Adrenal gland (tissue), 12 donors: Measurements from ENCODE around the gene SMAD3. TPM values are rescaled to one million over a fixed set of nuclear protein-coding genes. Genes with fewer than 3 reads are reported as not detected.
A peak's percentile ranks its signal among the peaks of the same experiment; 100 is the strongest.

ENCODE experiments used
- DNase-seq, 7 donors: peaks; one replicate each; pipeline ENCODE4 v3.0.0-alpha.2; 2019 to 2020
- H3K27ac ChIP-seq, 5 donors: fragments of 200-600 bp; sonication (generic) in 4 of 5; 1 replicate in 3 of 5; 2 replicates in 2 of 5; pipeline versions ENCODE4 v1.5.1 to v1.8.0; 2016 to 2020; ENCODE audit warnings: mild to moderate bottlenecking in 1 of 5
- H3K27me3 ChIP-seq: fragments of 200-600 bp; 2 replicates; pipeline ENCODE4 v1.8.0; 2021
- H3K36me3 ChIP-seq, 2 donors: fragments of 200-600 bp; replicated peaks in 1 of 2; 1 replicate in 1 of 2; 2 replicates in 1 of 2; pipeline versions ENCODE4 v1.5.1 to v1.8.0; 2018 to 2022
- H3K4me1 ChIP-seq, 2 donors: fragments of 200-600 bp; replicated peaks in 1 of 2; 1 replicate in 1 of 2; 2 replicates in 1 of 2; pipeline versions ENCODE4 v1.5.1 to v1.8.0; 2018 to 2021
- H3K4me3 ChIP-seq, 4 donors: fragments of 200-600 bp; sonication (generic) in 3 of 4; one replicate each; pipeline ENCODE4 v1.5.1; 2016 to 2018
- H3K9me3 ChIP-seq, 3 donors: fragments of 200-600 bp; sonication (generic) in 1 of 3; replicated peaks in 1 of 3; 1 replicate in 2 of 3; 2 replicates in 1 of 3; pipeline versions ENCODE4 v1.5.1 to v1.8.0; 2016 to 2021
- POLR2A ChIP-seq, 2 donors: fragments of 450-650 bp; IDR thresholded peaks; one replicate each; pipeline ENCODE4 v1.6.1; 2017; ENCODE audit warnings: antibody characterized with exemption in 2 of 2, mild to moderate bottlenecking in 2 of 2, moderate library complexity in 1 of 2
- WGBS, 4 donors: extraction: QIAGEN DNeasy Blood & Tissue Kit in 2 of 4; methylation state at CpG; one replicate each; pipeline versions ENCODE4 v1.1.5 to v1.1.7; 2013 to 2017; 5-methylcytosine and 5-hydroxymethylcytosine counted together
- intact Hi-C, 2 donors: fragments of 100-400 bp; cut with DNase I; formaldehyde crosslinking; loops; one replicate each; pipeline versions ENCODE4 v1.14.1 to v1.15.0; 2022 to 2023
- polyA plus RNA-seq, 3 donors: library from polyadenylated mRNA; stranded (reverse); fragments of 200-250 nt in 2 of 3; fragments of 350-450 nt in 1 of 3; fragmentation: Illumina TruSeq in 1 of 3; extraction: RNeasy Lipid Tissue Mini Kit (QIAGEN cat#74804) in 1 of 3; gene quantifications; one replicate each; pipeline ENCODE4 v1.2.3, GENCODE V29; 2013 to 2014
- total RNA-seq, 9 donors: library from RNA; depleted of rRNA in 4 of 9; stranded (reverse); fragments of >200 nt in 4 of 9; fragments of 120-200 nt in 1 of 9; fragmentation: NEBNext Ultra II Directional in 1 of 9; extraction: Animal tissue kit (Norgen Biotek cat#: 25700) in 1 of 9; gene quantifications; one replicate each; pipeline versions ENCODE4 v1.1.0 to v1.2.4, GENCODE V29; 2013 to 2023
- TF ChIP-seq, protein P1 (sequence below), 6 experiments: fragments of 450-650 bp in 4 of 6; fragments of 200-600 bp in 2 of 6; sonication (generic) in 1 of 6; IDR thresholded peaks; 1 replicate in 5 of 6; 2 replicates in 1 of 6; pipeline versions ENCODE4 v1.5.1 to v1.8.0; 2016 to 2021; ENCODE audit warnings: antibody characterized with exemption in 6 of 6, mild to moderate bottlenecking in 2 of 6, moderate library complexity in 1 of 6
- donor health status: healthy with polysubstance abuse.
- donor health status: Bipolar disorder and iron deficiency.
- donor health status: DM: yes; HTN: yes; CAD: no.
- donor health status: DM: no; HTN: no; CAD: no.
- donor health status: DM: no; HTN: no; CAD: no.
- donor health status: DM: yes; HTN: yes; CAD: no.

The SMAD3 gene
- total and polyA plus RNA-seq, 12 donors, result 6.4 to 92.0 (median 8.0) TPM

DNA sequence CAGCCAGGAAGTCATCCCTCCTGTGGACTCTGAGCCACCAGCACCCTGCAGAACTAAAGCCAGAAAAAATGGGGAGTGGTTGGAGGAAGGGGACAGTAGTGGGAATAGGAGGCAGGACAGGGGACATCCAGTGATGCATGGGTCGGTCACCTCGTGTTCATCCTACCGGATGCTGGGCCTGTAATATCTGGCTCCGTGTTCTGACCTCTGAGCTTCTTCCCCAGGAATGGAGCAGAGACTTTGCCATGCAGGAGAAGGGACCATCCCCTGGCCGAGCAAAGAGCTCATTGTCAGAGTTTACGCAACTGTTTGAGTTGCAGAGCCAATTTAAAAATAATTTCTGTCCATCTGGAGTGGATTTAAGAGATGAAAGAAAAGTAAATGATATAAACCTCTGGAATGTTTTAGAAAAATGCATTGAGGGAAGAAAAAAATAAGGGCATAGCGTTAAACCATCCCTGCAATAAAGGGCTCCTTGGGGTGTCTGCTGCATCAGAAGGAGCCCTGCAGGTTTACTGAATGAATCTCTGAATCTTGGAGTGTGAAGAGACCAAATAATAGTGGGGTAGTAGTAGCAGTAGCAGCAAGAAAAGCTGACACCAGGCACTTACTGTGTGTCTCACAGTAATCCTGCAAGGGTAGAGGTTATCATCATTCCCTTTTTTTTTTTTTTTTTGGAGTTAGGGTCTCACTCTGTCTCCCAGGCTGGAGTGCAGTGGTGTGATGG is 118.2 kb downstream of the SMAD3 start:
- WGBS, 4 donors, result 73 to 87% (median 83%) methylated on average over 7 of the region's 7 CpGs
- intact Hi-C loops, result no loop called here
- Histone ChIP-seq H3K27ac (peak overlapping the region in 1 of 5 donors; percentile 17), H3K4me3 (no peak overlapping the region), H3K9me3 (no peaks in the 10 kb centered on the region), H3K4me1 (peaks cover 9 to 17% of the 10 kb centered on the region in 2 donors), H3K27me3 (no peaks in the 10 kb centered on the region), H3K36me3 (no peaks in the 10 kb centered on the region)
- DNase-seq, result peak in 1 of 7 donors; percentile 3
- TF ChIP-seq, protein P1, sequence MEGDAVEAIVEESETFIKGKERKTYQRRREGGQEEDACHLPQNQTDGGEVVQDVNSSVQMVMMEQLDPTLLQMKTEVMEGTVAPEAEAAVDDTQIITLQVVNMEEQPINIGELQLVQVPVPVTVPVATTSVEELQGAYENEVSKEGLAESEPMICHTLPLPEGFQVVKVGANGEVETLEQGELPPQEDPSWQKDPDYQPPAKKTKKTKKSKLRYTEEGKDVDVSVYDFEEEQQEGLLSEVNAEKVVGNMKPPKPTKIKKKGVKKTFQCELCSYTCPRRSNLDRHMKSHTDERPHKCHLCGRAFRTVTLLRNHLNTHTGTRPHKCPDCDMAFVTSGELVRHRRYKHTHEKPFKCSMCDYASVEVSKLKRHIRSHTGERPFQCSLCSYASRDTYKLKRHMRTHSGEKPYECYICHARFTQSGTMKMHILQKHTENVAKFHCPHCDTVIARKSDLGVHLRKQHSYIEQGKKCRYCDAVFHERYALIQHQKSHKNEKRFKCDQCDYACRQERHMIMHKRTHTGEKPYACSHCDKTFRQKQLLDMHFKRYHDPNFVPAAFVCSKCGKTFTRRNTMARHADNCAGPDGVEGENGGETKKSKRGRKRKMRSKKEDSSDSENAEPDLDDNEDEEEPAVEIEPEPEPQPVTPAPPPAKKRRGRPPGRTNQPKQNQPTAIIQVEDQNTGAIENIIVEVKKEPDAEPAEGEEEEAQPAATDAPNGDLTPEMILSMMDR (IDR thresholded peaks at IDR 0.05), result no peak
- TF ChIP-seq POLR2A (IDR thresholded peaks at IDR 0.05), result no peak

DNA sequence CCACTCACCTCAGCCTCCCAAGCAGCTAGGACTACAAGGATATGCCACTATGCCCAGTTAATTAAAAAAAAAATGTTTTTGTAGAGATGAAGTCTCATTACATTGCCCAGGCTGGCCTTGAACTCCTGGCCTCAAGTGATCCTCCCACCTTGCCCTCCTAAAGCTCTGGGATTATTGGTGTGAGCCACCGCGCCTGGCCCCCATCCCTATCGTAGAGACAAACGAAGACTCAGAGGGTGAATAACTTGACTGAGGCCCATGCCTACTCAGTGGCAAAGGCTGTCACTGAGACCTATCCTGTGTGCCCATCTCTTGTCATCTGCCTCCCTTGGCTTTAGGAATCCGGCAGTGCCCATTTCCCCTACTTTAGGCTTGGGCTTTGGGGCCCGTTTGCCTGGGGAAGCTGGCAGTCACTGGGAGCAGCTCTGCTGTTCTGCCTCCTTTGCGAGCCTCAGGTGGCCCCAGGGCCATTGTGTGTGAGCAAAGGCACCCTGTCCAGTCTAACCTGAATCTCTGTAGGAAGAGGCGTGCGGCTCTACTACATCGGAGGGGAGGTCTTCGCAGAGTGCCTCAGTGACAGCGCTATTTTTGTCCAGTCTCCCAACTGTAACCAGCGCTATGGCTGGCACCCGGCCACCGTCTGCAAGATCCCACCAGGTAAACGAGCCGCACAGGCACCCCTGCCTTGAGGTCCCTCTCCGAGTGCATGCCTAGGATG is 119.0 kb downstream of the SMAD3 start:
- Histone ChIP-seq H3K9me3 (no peaks in the 10 kb centered on the region), H3K27me3 (no peaks in the 10 kb centered on the region), H3K4me1 (peaks cover 9 to 17% of the 10 kb centered on the region in 2 donors), H3K36me3 (no peaks in the 10 kb centered on the region), H3K4me3 (no peak overlapping the region), H3K27ac (peak overlapping the region in 1 of 5 donors; percentile 27)
- 89 to 95% (median 92%) methylated on average over 12 to 18 of the region's 18 CpGs for WGBS, 4 donors
- intact Hi-C loops, result no loop called here
- TF ChIP-seq POLR2A (IDR thresholded peaks at IDR 0.05), result no peak
- peak in 1 of 7 donors; percentile 8 for DNase-seq

DNA sequence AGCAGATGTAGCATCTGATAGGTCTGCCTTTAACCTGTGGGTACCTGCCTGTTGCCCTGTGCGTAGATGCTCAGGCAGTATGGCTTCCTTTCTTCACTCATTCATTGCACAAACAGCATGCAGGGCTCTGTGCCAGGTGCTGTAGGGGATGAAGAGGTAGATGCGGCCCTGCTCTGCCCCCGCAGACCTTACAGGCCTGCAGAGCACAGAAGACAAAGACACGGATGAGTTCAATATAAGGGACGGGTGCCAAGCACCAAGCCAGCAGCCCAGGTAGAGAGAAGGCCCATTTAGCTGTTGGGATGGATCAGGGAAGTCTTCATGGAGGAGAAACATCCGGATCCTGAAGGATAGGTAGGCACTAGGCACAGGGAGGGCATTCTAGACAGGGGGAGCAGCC is 119.6 kb downstream of the SMAD3 start:
- Histone ChIP-seq H3K9me3 (no peaks in the 10 kb centered on the region), H3K4me3 (no peak overlapping the region), H3K36me3 (no peaks in the 10 kb centered on the region), H3K27me3 (no peaks in the 10 kb centered on the region), H3K4me1 (peaks cover 9 to 17% of the 10 kb centered on the region in 2 donors), H3K27ac (peak overlapping the region in 1 of 5 donors; percentile 75)
- peak in 1 of 7 donors; percentile 7 for DNase-seq
- 77 to 86% (median 83%) methylated on average over 6 of the region's 6 CpGs for WGBS, 4 donors
- intact Hi-C loops, result no loop called here
- no peak for TF ChIP-seq POLR2A (IDR thresholded peaks at IDR 0.05)

DNA sequence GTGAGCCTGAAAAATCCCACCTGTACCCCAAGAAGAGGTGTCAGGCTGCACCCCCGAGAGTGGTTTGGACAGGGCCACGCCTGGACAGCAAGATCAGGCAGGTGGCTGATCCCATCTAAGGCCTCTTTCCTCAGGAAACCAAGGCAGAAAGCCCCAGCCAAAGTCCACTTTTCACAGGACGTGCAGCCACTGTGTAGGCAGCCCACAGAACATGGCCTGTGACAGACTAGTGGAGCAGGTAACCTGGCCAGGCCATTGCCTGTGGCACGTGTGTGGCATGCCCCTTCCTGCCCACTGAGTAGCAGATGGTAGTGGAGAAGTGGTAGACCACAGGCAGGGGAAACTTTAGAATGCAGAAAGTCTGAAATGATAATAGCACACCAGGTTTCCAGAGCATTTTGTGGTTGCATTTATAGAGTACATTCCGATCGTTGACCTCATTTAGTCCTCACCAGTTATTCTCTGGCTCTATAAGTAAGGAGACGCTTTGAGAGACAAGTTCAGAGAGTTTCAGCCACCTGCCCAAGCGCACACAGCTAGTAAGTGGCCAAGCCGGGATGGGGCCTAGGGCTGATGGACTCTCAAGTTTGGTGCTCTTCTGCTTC is 120.3 kb downstream of the SMAD3 start:
- Histone ChIP-seq H3K4me1 (peaks cover 9 to 17% of the 10 kb centered on the region in 2 donors), H3K36me3 (peaks cover 0 to 6% of the 10 kb centered on the region in 2 donors), H3K9me3 (no peaks in the 10 kb centered on the region), H3K27me3 (no peaks in the 10 kb centered on the region), H3K27ac (peak overlapping the region in 1 of 5 donors; percentile 75), H3K4me3 (no peak overlapping the region)
- no peak for TF ChIP-seq POLR2A (IDR thresholded peaks at IDR 0.05)
- TF ChIP-seq, protein P1 (IDR thresholded peaks at IDR 0.05), result no peak
- intact Hi-C loops, result no loop called here
- DNase-seq, result no peak
- 78 to 89% (median 84%) methylated on average over 8 to 9 of the region's 9 CpGs for WGBS, 4 donors

DNA sequence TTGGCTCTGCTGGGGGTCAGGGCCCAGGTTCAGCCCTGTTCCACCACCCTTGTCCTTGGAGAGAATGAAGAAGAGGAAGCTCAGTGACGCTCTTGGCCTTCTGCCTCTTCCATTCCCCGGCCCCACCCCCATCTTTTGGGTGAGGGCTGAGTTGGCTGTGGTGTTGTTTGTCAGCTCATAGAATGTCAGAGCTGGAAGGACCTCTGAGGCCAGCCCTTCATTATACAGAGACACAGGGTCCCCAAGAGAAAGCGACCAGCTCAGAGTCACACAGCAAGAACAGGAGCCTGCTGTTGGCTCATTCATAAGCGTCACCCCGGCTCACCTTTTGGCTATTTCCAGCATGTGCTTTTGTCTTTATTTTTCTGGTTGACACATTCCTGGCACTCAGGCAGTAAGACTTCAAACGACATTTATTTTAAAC is 120.8 kb downstream of the SMAD3 start:
- DNase-seq, result peak; percentile 48 to 76 (median 55)
- intact Hi-C loops, result no loop called here
- no peak for TF ChIP-seq POLR2A (IDR thresholded peaks at IDR 0.05)
- TF ChIP-seq, protein P1 (IDR thresholded peaks at IDR 0.05), result no peak
- Histone ChIP-seq H3K27me3 (no peaks in the 10 kb centered on the region), H3K4me1 (peaks cover 9 to 17% of the 10 kb centered on the region in 2 donors), H3K4me3 (no peak overlapping the region), H3K9me3 (no peaks in the 10 kb centered on the region), H3K27ac (peak overlapping the region in 1 of 5 donors; percentile 75), H3K36me3 (peaks cover 0 to 11% of the 10 kb centered on the region in 2 donors)
- 38 to 51% (median 39%) methylated on average over 4 to 6 of the region's 6 CpGs for WGBS, 4 donors
